ENCODE measurements around the gene JTB. TPM values are rescaled to one million over a fixed set of nuclear protein-coding genes. Genes with fewer than 3 reads are reported as not detected.
"Not testable (repeated sequence)": the region's sequence is repeated elsewhere in the genome, so short reads cannot be mapped to it uniquely, and the experiment has no call there.

JTB gene
- total RNA-seq, 1 donor = 132 TPM

- H3K4me3 ChIP-seq (ENCODE audit: low read depth, low read length) = no peak overlapping the region
- no peak for DNase-seq (ENCODE audit: low read depth)
- TF ChIP-seq CTCF (IDR thresholded peaks at IDR 0.05; ENCODE audit: insufficient read depth, low read length) = no peak
Observed at GRCh38 chr1:154000420-154000819, 22.9 kb upstream of the JTB start.

- H3K4me3 ChIP-seq (ENCODE audit: low read depth, low read length); DNase-seq (ENCODE audit: low read depth): not testable (repeated sequence)
Observed at GRCh38 chr1:153996882-153997281, 19.4 kb upstream of the JTB start.

- DNase-seq (ENCODE audit: low read depth) = no peak
- H3K4me3 ChIP-seq (ENCODE audit: low read depth, low read length) = no peak overlapping the region
- TF ChIP-seq CTCF (IDR thresholded peaks at IDR 0.05; ENCODE audit: insufficient read depth, low read length) = no peak
Observed at GRCh38 chr1:153995640-153996039, 18.2 kb upstream of the JTB start.

GRCh38 chr1:153995202-153995601 is 17.7 kb upstream of the JTB start:
- no peak for TF ChIP-seq CTCF (IDR thresholded peaks at IDR 0.05; ENCODE audit: insufficient read depth, low read length)
- no peak overlapping the region for H3K4me3 ChIP-seq (ENCODE audit: low read depth, low read length)
- no peak for DNase-seq (ENCODE audit: low read depth)

- H3K4me3 ChIP-seq (ENCODE audit: low read depth, low read length) = peak overlapping the region; percentile 90
- no peak for DNase-seq (ENCODE audit: low read depth)
- TF ChIP-seq CTCF (IDR thresholded peaks at IDR 0.05; ENCODE audit: insufficient read depth, low read length) = no peak
Observed at GRCh38 chr1:153991806-153992205, 14.3 kb upstream of the JTB start.

GRCh38 chr1:153991151-153991630 is 13.7 kb upstream of the JTB start:
- DNase-seq (ENCODE audit: low read depth) = no peak
- TF ChIP-seq CTCF (IDR thresholded peaks at IDR 0.05; ENCODE audit: insufficient read depth, low read length) = no peak

GRCh38 chr1:153990468-153991150 is 13.1 kb upstream of the JTB start, which contains the start of gene RPS27:
RPS27 (plus strand) TSS chr1:153990762; CDS start chr1:153990797, 35 bp downstream.
- peak; percentile 99 for DNase-seq (ENCODE audit: low read depth)
- H3K4me3 ChIP-seq (ENCODE audit: low read depth, low read length) = peak within 1 kb of the TSS; percentile 90
- no peak for TF ChIP-seq CTCF (IDR thresholded peaks at IDR 0.05; ENCODE audit: insufficient read depth, low read length)

More at GRCh38 chr1:153991151-153991630, 13.7 kb upstream of the JTB start:
- H3K4me3 ChIP-seq (ENCODE audit: low read depth, low read length) = peak overlapping the region; percentile 90

All from fibroblast of the aortic adventitia (primary cell).